Measurements from ENCODE around the gene ERBB4. TPM values are rescaled to one million over a fixed set of nuclear protein-coding genes. Genes with fewer than 3 reads are reported as not detected.

The ERBB4 gene
- total RNA-seq, 1 experiment from 2014 or later = 0.15 TPM

DNA sequence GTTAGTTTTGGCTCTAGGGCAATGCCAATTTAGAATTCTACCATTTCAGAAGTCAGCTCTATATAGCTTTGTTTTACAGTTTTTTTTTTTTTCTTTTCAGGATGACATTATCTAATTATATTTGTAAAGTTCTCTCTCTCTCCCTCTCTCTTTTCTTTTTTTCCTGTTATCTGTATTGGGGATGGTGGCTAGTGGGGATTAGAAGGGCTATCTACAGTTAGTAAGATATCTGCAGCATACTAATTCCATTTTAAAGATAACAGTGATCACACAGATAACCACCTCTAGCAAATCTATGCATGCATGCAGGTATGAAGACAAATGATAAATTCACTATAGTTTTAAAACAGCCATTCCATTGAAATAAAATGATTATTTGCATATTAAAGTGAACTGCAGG is 438.9 kb downstream of the ERBB4 start:
- intact Hi-C loops (cut with micrococcal nuclease; ENCODE audit: unreplicated experiment) (no loop called here), in situ Hi-C loops (cut with HindIII; ENCODE audit: low pct_unique_long_range_greater_than_20kb, low sequenced_read_pairs) (no loop called here)
- ChIA-PET POLR2A (no interaction called here), CTCF (no interaction called here)
- no TSS peak for BruUV-seq (replicated peaks)
- no peak overlapping the region for H3K27ac ChIP-seq (ENCODE audit: low read length)
- H3K36me3 ChIP-seq (ENCODE audit: control insufficient read depth, insufficient read depth, low read length) = no peaks in the 10 kb centered on the region
- DNase-seq (ENCODE audit: low read depth, low spot score) (no peak), ATAC-seq (no peak)
- H3K4me3 ChIP-seq (ENCODE audit: low read depth in 2 of 2, low read length in 2 of 2) = no peak overlapping the region
- no peaks in the 10 kb centered on the region for H3K4me1 ChIP-seq (ENCODE audit: control insufficient read depth, insufficient read depth, low read length)
- H3K27me3 ChIP-seq (ENCODE audit: control insufficient read depth, insufficient read depth, low read length) = no peaks in the 10 kb centered on the region
- no peaks in the 10 kb centered on the region for H3K9me3 ChIP-seq (ENCODE audit: control insufficient read depth, insufficient read depth, low read depth, low read length)
- TF ChIP-seq, protein P1, sequence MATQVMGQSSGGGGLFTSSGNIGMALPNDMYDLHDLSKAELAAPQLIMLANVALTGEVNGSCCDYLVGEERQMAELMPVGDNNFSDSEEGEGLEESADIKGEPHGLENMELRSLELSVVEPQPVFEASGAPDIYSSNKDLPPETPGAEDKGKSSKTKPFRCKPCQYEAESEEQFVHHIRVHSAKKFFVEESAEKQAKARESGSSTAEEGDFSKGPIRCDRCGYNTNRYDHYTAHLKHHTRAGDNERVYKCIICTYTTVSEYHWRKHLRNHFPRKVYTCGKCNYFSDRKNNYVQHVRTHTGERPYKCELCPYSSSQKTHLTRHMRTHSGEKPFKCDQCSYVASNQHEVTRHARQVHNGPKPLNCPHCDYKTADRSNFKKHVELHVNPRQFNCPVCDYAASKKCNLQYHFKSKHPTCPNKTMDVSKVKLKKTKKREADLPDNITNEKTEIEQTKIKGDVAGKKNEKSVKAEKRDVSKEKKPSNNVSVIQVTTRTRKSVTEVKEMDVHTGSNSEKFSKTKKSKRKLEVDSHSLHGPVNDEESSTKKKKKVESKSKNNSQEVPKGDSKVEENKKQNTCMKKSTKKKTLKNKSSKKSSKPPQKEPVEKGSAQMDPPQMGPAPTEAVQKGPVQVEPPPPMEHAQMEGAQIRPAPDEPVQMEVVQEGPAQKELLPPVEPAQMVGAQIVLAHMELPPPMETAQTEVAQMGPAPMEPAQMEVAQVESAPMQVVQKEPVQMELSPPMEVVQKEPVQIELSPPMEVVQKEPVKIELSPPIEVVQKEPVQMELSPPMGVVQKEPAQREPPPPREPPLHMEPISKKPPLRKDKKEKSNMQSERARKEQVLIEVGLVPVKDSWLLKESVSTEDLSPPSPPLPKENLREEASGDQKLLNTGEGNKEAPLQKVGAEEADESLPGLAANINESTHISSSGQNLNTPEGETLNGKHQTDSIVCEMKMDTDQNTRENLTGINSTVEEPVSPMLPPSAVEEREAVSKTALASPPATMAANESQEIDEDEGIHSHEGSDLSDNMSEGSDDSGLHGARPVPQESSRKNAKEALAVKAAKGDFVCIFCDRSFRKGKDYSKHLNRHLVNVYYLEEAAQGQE (IDR thresholded peaks at IDR 0.05; ENCODE audit: insufficient read depth in 1 of 2, low read depth in 2 of 2, low read length in 1 of 2) = no peak
- TF ChIP-seq SIN3A (IDR thresholded peaks at IDR 0.05; ENCODE audit: borderline replicate concordance, insufficient read depth, low read depth, low read length) (no peak), POLR2AphosphoS5 (IDR thresholded peaks at IDR 0.05; ENCODE audit: low read depth, low read length) (no peak), TCF7L2 (IDR thresholded peaks at IDR 0.05; ENCODE audit: low read depth, low read length) (no peak)
- TF ChIP-seq, protein P2, sequence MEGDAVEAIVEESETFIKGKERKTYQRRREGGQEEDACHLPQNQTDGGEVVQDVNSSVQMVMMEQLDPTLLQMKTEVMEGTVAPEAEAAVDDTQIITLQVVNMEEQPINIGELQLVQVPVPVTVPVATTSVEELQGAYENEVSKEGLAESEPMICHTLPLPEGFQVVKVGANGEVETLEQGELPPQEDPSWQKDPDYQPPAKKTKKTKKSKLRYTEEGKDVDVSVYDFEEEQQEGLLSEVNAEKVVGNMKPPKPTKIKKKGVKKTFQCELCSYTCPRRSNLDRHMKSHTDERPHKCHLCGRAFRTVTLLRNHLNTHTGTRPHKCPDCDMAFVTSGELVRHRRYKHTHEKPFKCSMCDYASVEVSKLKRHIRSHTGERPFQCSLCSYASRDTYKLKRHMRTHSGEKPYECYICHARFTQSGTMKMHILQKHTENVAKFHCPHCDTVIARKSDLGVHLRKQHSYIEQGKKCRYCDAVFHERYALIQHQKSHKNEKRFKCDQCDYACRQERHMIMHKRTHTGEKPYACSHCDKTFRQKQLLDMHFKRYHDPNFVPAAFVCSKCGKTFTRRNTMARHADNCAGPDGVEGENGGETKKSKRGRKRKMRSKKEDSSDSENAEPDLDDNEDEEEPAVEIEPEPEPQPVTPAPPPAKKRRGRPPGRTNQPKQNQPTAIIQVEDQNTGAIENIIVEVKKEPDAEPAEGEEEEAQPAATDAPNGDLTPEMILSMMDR (IDR thresholded peaks at IDR 0.05) = no peak

DNA sequence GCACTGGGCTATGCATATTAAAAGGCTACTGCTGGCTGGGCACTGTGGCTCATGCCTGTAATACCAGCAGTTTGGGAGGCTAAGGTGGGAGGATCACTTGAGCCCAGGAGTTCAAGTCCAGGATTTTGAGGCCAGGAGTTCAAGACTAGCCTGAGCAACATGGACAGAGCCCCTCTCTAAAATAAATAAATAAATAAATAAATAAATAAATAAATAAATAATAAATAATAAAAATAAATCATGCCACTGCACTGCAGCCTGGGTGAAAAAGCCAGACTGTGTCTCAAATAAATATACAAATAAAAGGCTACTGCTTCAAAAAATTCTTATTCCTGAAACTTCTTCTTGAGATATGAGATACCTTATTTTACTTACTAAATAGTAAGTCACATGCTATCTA is 439.6 kb downstream of the ERBB4 start:
- H3K9me3 ChIP-seq (ENCODE audit: control insufficient read depth, insufficient read depth, low read depth, low read length) = no peaks in the 10 kb centered on the region
- no peaks in the 10 kb centered on the region for H3K4me1 ChIP-seq (ENCODE audit: control insufficient read depth, insufficient read depth, low read length)
- in situ Hi-C loops (cut with HindIII; ENCODE audit: low pct_unique_long_range_greater_than_20kb, low sequenced_read_pairs) = no loop called here
- DNase-seq (ENCODE audit: low read depth, low spot score) = no peak
- TF ChIP-seq POLR2AphosphoS5 (IDR thresholded peaks at IDR 0.05; ENCODE audit: low read depth, low read length) (no peak), SIN3A (IDR thresholded peaks at IDR 0.05; ENCODE audit: borderline replicate concordance, insufficient read depth, low read depth, low read length) (no peak), TCF7L2 (IDR thresholded peaks at IDR 0.05; ENCODE audit: low read depth, low read length) (no peak)
- TF ChIP-seq, protein P2 (IDR thresholded peaks at IDR 0.05) = no peak
- TF ChIP-seq, protein P1 (IDR thresholded peaks at IDR 0.05; ENCODE audit: insufficient read depth in 1 of 2, low read depth in 2 of 2, low read length in 1 of 2) = no peak
- intact Hi-C loops (cut with micrococcal nuclease; ENCODE audit: unreplicated experiment) = no loop called here
- H3K27ac ChIP-seq (ENCODE audit: low read length) = no peak overlapping the region
- no peaks in the 10 kb centered on the region for H3K27me3 ChIP-seq (ENCODE audit: control insufficient read depth, insufficient read depth, low read length)
- no peaks in the 10 kb centered on the region for H3K36me3 ChIP-seq (ENCODE audit: control insufficient read depth, insufficient read depth, low read length)
- ChIA-PET POLR2A (no interaction called here), CTCF (no interaction called here)
- H3K4me3 ChIP-seq (ENCODE audit: low read depth in 2 of 2, low read length in 2 of 2) = no peak overlapping the region
- no peak for ATAC-seq
- BruUV-seq (replicated peaks) = no TSS peak
